ENCODE measurements around the gene PARP11. TPM values are rescaled to one million over a fixed set of nuclear protein-coding genes. Genes with fewer than 3 reads are reported as not detected.
"Not testable (repeated sequence)": the region's sequence is repeated elsewhere in the genome, so short reads cannot be mapped to it uniquely, and the experiment has no call there.

The PARP11 gene
- total RNA-seq, 2 donors from 2014 or later, result 2.8 to 11.4 TPM

DNA sequence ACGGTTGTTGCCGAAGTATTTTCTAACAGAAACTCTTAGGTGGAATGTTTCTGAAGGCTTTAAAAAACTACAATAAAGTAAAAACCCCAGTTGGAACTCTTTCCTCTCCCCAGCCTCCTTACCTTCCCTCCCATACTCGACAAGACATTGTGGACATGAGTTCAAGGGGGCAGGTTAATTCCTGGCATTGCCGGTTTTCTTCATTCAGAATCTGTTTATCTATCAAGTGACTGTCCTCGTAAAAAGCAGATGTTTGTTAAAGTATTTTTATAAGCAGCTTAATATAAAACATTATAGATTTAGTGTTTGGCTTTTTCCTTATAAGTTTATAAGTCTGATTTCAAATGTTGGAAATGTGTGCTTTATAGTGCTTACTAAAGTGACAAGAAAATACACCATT lies 30.7 kb downstream of the PARP11 start:
- H3K9me3 ChIP-seq, result no peaks in the 10 kb centered on the region
- ATAC-seq (ENCODE audit: insufficient number of reproducible peaks, low FRiP score, low read depth) (no peak), DNase-seq (ENCODE audit: low spot score) (no peak)
- H3K4me3 ChIP-seq, result no peak overlapping the region
- H3K36me3 ChIP-seq, result no peaks in the 10 kb centered on the region
- no peak overlapping the region for H3K27ac ChIP-seq
- no peaks in the 10 kb centered on the region for H3K4me1 ChIP-seq (ENCODE audit: control insufficient read depth in 1 of 2, low read depth in 2 of 2)
- H3K27me3 ChIP-seq (replicated peaks; ENCODE audit: insufficient read depth), result no peaks in the 10 kb centered on the region
- TF ChIP-seq, protein P1, sequence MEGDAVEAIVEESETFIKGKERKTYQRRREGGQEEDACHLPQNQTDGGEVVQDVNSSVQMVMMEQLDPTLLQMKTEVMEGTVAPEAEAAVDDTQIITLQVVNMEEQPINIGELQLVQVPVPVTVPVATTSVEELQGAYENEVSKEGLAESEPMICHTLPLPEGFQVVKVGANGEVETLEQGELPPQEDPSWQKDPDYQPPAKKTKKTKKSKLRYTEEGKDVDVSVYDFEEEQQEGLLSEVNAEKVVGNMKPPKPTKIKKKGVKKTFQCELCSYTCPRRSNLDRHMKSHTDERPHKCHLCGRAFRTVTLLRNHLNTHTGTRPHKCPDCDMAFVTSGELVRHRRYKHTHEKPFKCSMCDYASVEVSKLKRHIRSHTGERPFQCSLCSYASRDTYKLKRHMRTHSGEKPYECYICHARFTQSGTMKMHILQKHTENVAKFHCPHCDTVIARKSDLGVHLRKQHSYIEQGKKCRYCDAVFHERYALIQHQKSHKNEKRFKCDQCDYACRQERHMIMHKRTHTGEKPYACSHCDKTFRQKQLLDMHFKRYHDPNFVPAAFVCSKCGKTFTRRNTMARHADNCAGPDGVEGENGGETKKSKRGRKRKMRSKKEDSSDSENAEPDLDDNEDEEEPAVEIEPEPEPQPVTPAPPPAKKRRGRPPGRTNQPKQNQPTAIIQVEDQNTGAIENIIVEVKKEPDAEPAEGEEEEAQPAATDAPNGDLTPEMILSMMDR (IDR thresholded peaks at IDR 0.05), result no peak

DNA sequence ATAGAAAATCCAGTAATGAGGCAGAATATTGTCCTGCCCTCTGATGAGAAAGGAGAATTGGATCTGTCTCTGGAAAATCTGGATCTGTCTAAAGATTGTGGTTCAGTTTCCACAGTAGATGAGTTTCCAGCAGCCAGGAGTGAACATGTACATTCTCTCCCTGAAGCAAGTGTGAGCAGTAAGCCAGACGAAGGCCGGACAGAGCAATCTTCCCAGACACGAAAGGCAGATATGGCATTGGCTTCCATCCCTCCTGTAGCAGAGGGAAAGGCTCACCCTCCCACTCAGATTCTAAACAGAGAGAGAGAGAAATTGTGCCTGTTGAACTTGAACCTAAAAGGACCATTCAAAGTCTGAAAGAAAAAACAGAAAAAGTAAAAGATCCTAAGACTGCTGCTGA lies 31.4 kb downstream of the PARP11 start:
- Histone ChIP-seq H3K9me3 (no peaks in the 10 kb centered on the region), H3K4me1 (ENCODE audit: control insufficient read depth in 1 of 2, low read depth in 2 of 2) (no peaks in the 10 kb centered on the region), H3K4me3 (no peak overlapping the region), H3K36me3 (no peaks in the 10 kb centered on the region), H3K27ac (no peak overlapping the region), H3K27me3 (replicated peaks; ENCODE audit: insufficient read depth) (no peaks in the 10 kb centered on the region)
- DNase-seq (ENCODE audit: low spot score) (no peak), ATAC-seq (ENCODE audit: insufficient number of reproducible peaks, low FRiP score, low read depth) (no peak)
- TF ChIP-seq, protein P1 (IDR thresholded peaks at IDR 0.05), result no peak

DNA sequence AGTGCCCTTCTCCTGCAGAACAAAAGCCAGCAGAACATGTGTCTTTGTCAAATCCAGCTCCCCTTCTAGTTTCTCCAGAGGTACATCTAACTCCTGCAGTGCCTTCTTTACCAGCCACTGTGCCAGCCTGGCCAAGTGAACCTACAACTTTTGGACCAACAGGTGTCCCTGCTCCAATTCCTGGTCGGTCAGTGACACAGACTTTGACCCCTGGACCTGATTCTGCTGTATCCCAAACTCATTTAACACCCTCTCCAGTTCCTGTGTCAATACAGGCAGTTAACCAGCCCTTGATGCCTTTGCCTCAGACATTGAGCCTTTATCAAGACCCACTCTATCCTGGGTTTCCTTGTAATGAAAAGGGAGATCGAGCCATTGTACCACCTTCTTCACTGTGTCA lies 32.4 kb downstream of the PARP11 start:
- not testable (repeated sequence) for DNase-seq (ENCODE audit: low spot score); ATAC-seq (ENCODE audit: insufficient number of reproducible peaks, low FRiP score, low read depth); H3K4me3 ChIP-seq; H3K9me3 ChIP-seq; H3K36me3 ChIP-seq; H3K27ac ChIP-seq; H3K4me1 ChIP-seq (ENCODE audit: control insufficient read depth in 1 of 2, low read depth in 2 of 2); H3K27me3 ChIP-seq (replicated peaks; ENCODE audit: insufficient read depth)

DNA sequence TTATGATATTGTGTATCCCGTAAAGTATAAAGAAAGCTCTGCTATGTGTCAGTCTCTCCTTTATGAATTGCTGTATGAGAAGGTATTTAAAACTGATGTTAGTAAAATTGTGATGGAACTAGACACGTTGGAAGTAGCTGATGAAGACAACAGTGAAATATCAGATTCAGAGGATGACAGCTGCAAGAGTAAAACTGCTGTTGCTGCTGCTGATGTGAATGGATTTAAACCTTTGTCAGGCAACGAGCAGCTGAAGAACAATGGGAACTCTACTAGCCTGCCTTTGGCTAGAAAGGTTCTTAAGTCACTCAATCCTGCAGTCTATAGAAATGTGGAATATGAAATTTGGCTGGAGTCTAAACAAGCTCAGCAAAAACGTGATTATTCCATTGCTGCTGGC lies 33.5 kb downstream of the PARP11 start:
- not testable (repeated sequence) for H3K27me3 ChIP-seq (replicated peaks; ENCODE audit: insufficient read depth); H3K36me3 ChIP-seq; H3K4me1 ChIP-seq (ENCODE audit: control insufficient read depth in 1 of 2, low read depth in 2 of 2); H3K27ac ChIP-seq; DNase-seq (ENCODE audit: low spot score); ATAC-seq (ENCODE audit: insufficient number of reproducible peaks, low FRiP score, low read depth); H3K4me3 ChIP-seq; H3K9me3 ChIP-seq

DNA sequence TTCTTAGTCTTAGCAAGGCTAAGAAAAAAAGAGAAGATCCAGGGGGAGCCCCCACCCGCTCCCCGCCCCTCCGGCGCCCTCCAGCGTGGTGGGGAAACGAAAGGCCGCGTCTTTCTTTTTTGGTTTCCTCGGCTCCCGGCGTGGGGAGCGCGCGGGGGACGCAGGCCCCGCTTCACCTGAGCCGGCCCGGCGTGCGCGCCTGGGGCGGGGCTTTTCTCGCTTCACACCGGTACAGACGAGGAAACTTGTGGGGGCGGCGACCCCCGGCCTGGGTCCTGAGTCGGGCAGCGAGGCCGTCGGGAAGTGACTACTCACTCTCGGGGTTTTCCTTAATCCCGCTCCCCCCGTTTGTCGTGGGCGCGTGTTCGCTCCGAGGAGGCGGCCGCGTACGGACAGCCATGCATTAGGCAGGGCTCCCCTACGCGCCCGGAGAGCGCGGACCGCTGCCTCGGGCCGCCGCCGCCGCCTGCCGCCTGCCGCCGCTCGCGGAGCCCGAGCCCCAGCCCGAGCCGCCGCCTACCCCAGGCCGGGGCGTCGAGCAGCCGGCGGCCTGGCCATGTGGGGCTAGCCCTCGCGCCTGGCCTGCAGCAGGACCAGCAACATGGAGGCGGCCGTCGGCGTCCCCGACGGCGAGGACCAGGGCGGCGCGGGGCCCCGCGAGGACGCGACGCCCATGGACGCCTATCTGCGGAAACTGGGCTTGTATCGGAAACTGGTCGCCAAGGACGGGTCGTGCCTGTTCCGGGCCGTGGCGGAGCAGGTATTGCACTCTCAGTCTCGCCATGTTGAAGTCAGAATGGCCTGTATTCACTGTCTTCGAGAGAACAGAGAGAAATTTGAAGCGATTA lies 34.3 kb downstream of the PARP11 start:
- H3K9me3 ChIP-seq; ATAC-seq (ENCODE audit: insufficient number of reproducible peaks, low FRiP score, low read depth); H3K27ac ChIP-seq; H3K4me3 ChIP-seq; H3K4me1 ChIP-seq (ENCODE audit: control insufficient read depth in 1 of 2, low read depth in 2 of 2); DNase-seq (ENCODE audit: low spot score); H3K27me3 ChIP-seq (replicated peaks; ENCODE audit: insufficient read depth); H3K36me3 ChIP-seq: not testable (repeated sequence)

DNA sequence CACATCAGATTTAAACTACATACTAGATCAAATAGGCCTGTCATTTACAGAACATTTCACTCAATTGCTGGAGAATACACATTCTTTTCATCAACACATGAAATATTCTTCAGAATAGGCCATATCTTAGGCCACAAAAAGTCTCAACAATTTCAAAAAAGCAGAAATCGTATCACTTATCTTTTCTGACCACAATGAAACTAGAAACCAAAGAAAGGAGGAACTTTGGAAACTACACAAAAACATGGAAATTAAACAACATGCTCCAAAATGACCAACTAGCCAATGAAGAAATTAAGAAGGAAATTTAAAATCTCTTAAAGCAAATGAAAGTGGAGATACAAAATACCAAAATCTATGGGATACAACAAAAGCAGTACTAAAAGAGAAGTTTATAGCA lies 35.1 kb downstream of the PARP11 start:
- H3K27me3 ChIP-seq (replicated peaks; ENCODE audit: insufficient read depth), result no peaks in the 10 kb centered on the region
- no peak for DNase-seq (ENCODE audit: low spot score)
- ATAC-seq (ENCODE audit: insufficient number of reproducible peaks, low FRiP score, low read depth), result no peak
- H3K36me3 ChIP-seq, result no peaks in the 10 kb centered on the region
- H3K4me3 ChIP-seq, result no peak overlapping the region
- H3K4me1 ChIP-seq (ENCODE audit: control insufficient read depth in 1 of 2, low read depth in 2 of 2), result no peaks in the 10 kb centered on the region
- no peak overlapping the region for H3K27ac ChIP-seq
- H3K9me3 ChIP-seq, result no peaks in the 10 kb centered on the region
- TF ChIP-seq, protein P1 (IDR thresholded peaks at IDR 0.05), result no peak
